ENCODE data around the gene ZNF526.

GRCh38 chr19:42216653-42217519 lies 3.2 kb upstream of the ZNF526 start:
- TF ChIP-seq CTCF (IDR thresholded peaks at IDR 0.05 in 8 of 11, conservative IDR thresholded peaks at IDR 0.05 in 3 of 11) (no peak), POLR2AphosphoS5 (IDR thresholded peaks at IDR 0.05) (peak in 1 of 3 donors; percentile 21)
